Epithelial cell of esophagus (primary cell): Measurements from ENCODE around the gene ELAVL3.
A peak's percentile ranks its signal among the peaks of the same experiment; 100 is the strongest.

ENCODE experiments used
- DNase-seq: peaks from one replicate; pipeline ENCODE4 v3.0.0; 2010; ENCODE audit warnings: low read depth
- H3K4me3 ChIP-seq: 2 replicates; pipeline ENCODE4 v1.5.1; 2011; ENCODE audit warnings: mild to moderate bottlenecking, low read length, control low read depth
- TF ChIP-seq, protein P1 (sequence below): IDR thresholded peaks from 2 replicates; pipeline ENCODE4 v1.5.1; 2011; ENCODE audit warnings: low read depth, mild to moderate bottlenecking, low read length, control low read depth, inconsistent platforms; ENCODE audit not compliant: insufficient read depth; ENCODE audit errors: missing control alignments

Gene ELAVL3

DNA sequence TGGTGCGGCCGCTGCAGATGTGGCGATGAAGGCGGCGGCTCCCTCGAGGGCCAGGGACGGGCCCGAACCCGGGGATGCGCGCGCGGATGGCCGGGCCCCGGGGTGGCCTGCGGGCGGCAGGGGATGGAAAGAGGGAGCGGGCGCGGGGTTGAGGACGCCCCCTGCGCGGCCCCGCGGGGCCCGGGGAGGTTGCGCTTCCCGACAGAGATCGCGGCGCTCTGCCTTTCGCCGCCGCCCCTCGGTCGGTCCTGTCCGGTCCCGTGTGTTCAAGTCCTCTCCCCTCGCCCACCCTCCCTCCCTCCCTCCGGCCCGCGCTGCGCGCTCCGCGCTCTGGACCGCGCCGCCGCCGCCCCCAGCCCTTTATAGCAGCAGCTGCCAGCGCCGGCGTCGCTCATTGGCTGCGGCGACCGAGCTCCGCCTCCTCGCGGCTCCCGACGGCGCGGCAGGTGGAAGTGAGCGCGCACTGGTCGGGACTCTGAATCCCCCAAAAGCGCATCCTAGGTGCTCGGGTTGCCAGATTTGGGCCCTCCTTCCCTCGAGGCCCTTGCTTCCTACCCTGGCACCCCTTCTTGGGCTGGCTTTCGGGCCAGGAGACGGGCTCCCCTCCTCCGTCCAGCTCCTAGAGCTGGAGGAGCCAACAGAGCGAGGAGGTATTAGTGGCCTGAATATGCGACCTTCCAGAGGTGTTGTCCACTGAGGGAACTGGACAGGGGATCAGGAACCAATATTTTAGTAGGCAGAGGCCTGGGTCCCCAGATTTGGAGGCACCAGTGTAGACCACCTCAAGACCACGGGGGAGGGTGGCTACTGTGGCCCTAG is at the start of gene ELAVL3:
Gene ELAVL3, minus strand, starts transcription at position 332 of the 819 bp plus-strand sequence. CDS start 438 bp downstream, outside the sequence.
- H3K4me3 ChIP-seq = no peak within 1 kb of the TSS
- DNase-seq = no peak
- TF ChIP-seq, protein P1, sequence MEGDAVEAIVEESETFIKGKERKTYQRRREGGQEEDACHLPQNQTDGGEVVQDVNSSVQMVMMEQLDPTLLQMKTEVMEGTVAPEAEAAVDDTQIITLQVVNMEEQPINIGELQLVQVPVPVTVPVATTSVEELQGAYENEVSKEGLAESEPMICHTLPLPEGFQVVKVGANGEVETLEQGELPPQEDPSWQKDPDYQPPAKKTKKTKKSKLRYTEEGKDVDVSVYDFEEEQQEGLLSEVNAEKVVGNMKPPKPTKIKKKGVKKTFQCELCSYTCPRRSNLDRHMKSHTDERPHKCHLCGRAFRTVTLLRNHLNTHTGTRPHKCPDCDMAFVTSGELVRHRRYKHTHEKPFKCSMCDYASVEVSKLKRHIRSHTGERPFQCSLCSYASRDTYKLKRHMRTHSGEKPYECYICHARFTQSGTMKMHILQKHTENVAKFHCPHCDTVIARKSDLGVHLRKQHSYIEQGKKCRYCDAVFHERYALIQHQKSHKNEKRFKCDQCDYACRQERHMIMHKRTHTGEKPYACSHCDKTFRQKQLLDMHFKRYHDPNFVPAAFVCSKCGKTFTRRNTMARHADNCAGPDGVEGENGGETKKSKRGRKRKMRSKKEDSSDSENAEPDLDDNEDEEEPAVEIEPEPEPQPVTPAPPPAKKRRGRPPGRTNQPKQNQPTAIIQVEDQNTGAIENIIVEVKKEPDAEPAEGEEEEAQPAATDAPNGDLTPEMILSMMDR = no peak

- TF ChIP-seq, protein P1 = peak; percentile 50
- DNase-seq = peak; percentile 93
Measured at GRCh38 chr19:11530432-11530831, 49.6 kb upstream of the ELAVL3 start.

GRCh38 chr19:11528551-11529341 is 47.9 kb upstream of the ELAVL3 start, which contains the start of gene ECSIT:
TSS of gene ECSIT (minus strand) at chr19:11529134. CDS start at chr19:11519170, 9,964 bp downstream.
- TF ChIP-seq, protein P1 = no peak
- H3K4me3 ChIP-seq = peak within 1 kb of the TSS; percentile 91
- DNase-seq = peak; percentile 99

More at GRCh38 chr19:11530432-11530831, 49.6 kb upstream of the ELAVL3 start:
- H3K4me3 ChIP-seq = no peak overlapping the region

GRCh38 chr19:11519138-11519537 is 38.3 kb upstream of the ELAVL3 start:
- TF ChIP-seq, protein P1 = no peak
- H3K4me3 ChIP-seq = no peak overlapping the region
- peak; percentile 50 for DNase-seq

DNA sequence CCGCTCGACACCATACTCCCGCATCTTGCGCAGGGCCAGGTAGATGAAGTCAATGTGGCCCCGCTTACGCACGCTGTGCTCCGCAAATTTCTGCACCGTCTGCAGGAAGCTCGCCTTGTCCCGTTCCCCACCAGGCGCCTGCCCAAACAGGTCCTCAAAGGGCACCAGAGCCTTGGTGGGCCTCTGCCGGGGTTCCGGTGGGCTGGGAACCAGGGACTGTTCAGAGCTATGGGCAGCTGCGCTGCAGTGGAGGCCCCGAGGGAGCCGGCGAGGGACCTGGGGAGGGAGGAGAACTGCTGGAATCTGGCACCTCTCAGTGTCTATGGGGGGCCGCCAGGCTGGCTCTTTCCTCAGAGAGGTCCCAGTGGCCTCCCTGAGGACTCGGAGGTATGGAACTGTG is 33.1 kb upstream of the ELAVL3 start:
- TF ChIP-seq, protein P1 = no peak
- no peak for DNase-seq
- no peak overlapping the region for H3K4me3 ChIP-seq

DNA sequence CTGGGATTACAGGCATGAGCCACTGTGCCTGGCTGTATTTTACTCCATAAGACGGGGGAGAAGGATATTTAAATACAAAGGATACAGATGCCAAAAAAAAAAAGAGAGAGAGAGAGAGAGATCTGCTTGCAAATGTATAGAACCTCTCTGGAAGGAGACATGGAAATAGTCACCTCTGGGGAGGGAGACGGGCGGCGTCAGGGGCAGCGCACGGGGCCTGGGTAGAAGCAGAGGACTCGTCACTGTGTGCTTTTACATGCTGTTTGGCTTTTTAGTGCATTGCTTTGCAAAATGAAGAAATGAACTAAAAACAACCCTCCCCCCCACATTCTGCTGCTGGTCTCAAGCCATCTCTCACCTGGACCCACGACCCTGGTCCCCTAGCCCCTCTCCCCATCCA is 29.6 kb upstream of the ELAVL3 start:
- TF ChIP-seq, protein P1 = no peak
- H3K4me3 ChIP-seq = no peak overlapping the region
- DNase-seq = no peak
